Measurements from ENCODE around the gene ITIH4. TPM values are rescaled to one million over a fixed set of nuclear protein-coding genes. Genes with fewer than 3 reads are reported as not detected.

ITIH4 gene
- total RNA-seq, 4 donors from 2014 or later, result 1.2 to 7.0 (median 3.4) TPM

GRCh38 chr3:52798376-52798977, 32.0 kb downstream of the ITIH4 start:
- 57% methylated on average over 3 of the region's 10 CpGs; no CpG with 5 or more reads in 1 of the 2 donors for whole genome bisulfite sequencing, 2 donors (ENCODE audit: low coverage in 1 of 2)
- no peaks in the 10 kb centered on the region for H3K9me3 ChIP-seq
- no peaks in the 10 kb centered on the region for H3K4me1 ChIP-seq
- H3K27ac ChIP-seq, result no peak overlapping the region
- no peaks in the 10 kb centered on the region for H3K27me3 ChIP-seq
- no peak overlapping the region for H3K4me3 ChIP-seq
- ATAC-seq, result no peak
- no peaks in the 10 kb centered on the region for H3K36me3 ChIP-seq
- no peak for TF ChIP-seq POLR2AphosphoS5 (IDR thresholded peaks at IDR 0.05)
- no peak for TF ChIP-seq EP300 (IDR thresholded peaks at IDR 0.05)

GRCh38 chr3:52796411-52796810, 34.1 kb downstream of the ITIH4 start:
- H3K27ac ChIP-seq, result no peak overlapping the region
- ATAC-seq, result no peak
- TF ChIP-seq CTCF (IDR thresholded peaks at IDR 0.05) (no peak), POLR2AphosphoS5 (IDR thresholded peaks at IDR 0.05) (no peak), POLR2A (IDR thresholded peaks at IDR 0.05) (no peak), EP300 (IDR thresholded peaks at IDR 0.05) (no peak)
- no peaks in the 10 kb centered on the region for H3K4me1 ChIP-seq
- WGBS, 2 donors (ENCODE audit: low coverage in 1 of 2), result 83 to 100% methylated on average over 1 of the region's 9 CpGs
- no peak overlapping the region for H3K4me3 ChIP-seq
- H3K36me3 ChIP-seq, result no peaks in the 10 kb centered on the region
- H3K27me3 ChIP-seq, result no peaks in the 10 kb centered on the region
- no peaks in the 10 kb centered on the region for H3K9me3 ChIP-seq

- TF ChIP-seq POLR2AphosphoS5 (IDR thresholded peaks at IDR 0.05) (no peak), CTCF (IDR thresholded peaks at IDR 0.05) (no peak), POLR2A (IDR thresholded peaks at IDR 0.05) (no peak), EP300 (IDR thresholded peaks at IDR 0.05) (no peak)
- no peaks in the 10 kb centered on the region for H3K4me1 ChIP-seq
- H3K9me3 ChIP-seq, result no peaks in the 10 kb centered on the region
- H3K27me3 ChIP-seq, result no peaks in the 10 kb centered on the region
- ATAC-seq, result no peak
- H3K4me3 ChIP-seq, result no peak overlapping the region
- no peaks in the 10 kb centered on the region for H3K36me3 ChIP-seq
- 80% methylated on average over 1 of the region's 9 CpGs; no CpG with 5 or more reads in 1 of the 2 donors for WGBS, 2 donors (ENCODE audit: low coverage in 1 of 2)
- no peak overlapping the region for H3K27ac ChIP-seq
Measured at GRCh38 chr3:52795298-52795900, 35.1 kb downstream of the ITIH4 start.

GRCh38 chr3:52794612-52795099, 35.8 kb downstream of the ITIH4 start, which contains the start of gene ITIH3:
Gene ITIH3, plus strand, starts transcription at chr3:52794796. Its CDS starts 8 bp downstream, at chr3:52794804.
- H3K27me3 ChIP-seq, result no peaks in the 10 kb centered on the region
- no peak within 1 kb of the TSS for H3K4me3 ChIP-seq
- no peak within 1 kb of the TSS for H3K27ac ChIP-seq
- H3K9me3 ChIP-seq, result no peaks in the 10 kb centered on the region
- TF ChIP-seq POLR2A (IDR thresholded peaks at IDR 0.05), result no peak
- TF ChIP-seq EP300 (IDR thresholded peaks at IDR 0.05), result no peak
- no peak for TF ChIP-seq CTCF (IDR thresholded peaks at IDR 0.05)
- TF ChIP-seq POLR2AphosphoS5 (IDR thresholded peaks at IDR 0.05), result no peak
- no peak for ATAC-seq
- 51 to 69% methylated on average over 3 to 4 of the region's 10 CpGs for WGBS, 2 donors (ENCODE audit: low coverage in 1 of 2)
- H3K4me1 ChIP-seq, result no peaks in the 10 kb centered on the region
- H3K36me3 ChIP-seq, result no peaks in the 10 kb centered on the region

GRCh38 chr3:52793702-52794611, 36.5 kb downstream of the ITIH4 start:
- Histone ChIP-seq H3K4me1 (no peaks in the 10 kb centered on the region), H3K27ac (no peak overlapping the region), H3K9me3 (no peaks in the 10 kb centered on the region), H3K36me3 (no peaks in the 10 kb centered on the region), H3K4me3 (no peak overlapping the region), H3K27me3 (no peaks in the 10 kb centered on the region)
- WGBS, 2 donors (ENCODE audit: low coverage in 1 of 2), result 64 to 83% methylated on average over 1 to 7 of the region's 9 CpGs
- ATAC-seq, result no peak
- no peak for TF ChIP-seq EP300 (IDR thresholded peaks at IDR 0.05)
- TF ChIP-seq POLR2AphosphoS5 (IDR thresholded peaks at IDR 0.05), result no peak
- TF ChIP-seq POLR2A (IDR thresholded peaks at IDR 0.05), result no peak
- no peak for TF ChIP-seq CTCF (IDR thresholded peaks at IDR 0.05)
